HS-27A (cell line): ENCODE measurements around the gene PKP3.

Experiments used
- DNase-seq: peaks from one replicate; pipeline ENCODE4 v3.0.0-alpha.2; 2012; ENCODE audit warnings: low read depth, missing footprints

PKP3 gene

DNA sequence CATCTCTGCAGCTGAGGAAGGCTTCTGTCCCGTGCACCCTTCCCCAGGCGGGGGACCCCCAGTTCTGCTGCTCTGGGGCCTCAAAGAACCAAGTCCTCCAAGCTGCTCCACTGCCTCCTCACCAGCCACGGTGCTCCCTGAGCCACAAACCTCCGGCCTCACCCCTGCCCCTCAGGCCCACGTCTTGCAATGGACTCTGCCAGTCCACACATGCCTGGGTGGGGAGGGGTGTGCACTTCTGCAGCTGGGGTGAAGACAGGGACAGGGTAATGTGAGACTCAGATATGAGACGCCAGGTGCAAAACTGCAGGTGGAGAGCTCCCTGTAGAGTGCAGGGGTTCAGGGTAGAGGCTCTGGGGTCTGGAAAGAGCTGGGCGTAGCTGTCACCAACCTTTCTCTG lies 52.9 kb downstream of the PKP3 start:
- DNase-seq, result no peak

DNA sequence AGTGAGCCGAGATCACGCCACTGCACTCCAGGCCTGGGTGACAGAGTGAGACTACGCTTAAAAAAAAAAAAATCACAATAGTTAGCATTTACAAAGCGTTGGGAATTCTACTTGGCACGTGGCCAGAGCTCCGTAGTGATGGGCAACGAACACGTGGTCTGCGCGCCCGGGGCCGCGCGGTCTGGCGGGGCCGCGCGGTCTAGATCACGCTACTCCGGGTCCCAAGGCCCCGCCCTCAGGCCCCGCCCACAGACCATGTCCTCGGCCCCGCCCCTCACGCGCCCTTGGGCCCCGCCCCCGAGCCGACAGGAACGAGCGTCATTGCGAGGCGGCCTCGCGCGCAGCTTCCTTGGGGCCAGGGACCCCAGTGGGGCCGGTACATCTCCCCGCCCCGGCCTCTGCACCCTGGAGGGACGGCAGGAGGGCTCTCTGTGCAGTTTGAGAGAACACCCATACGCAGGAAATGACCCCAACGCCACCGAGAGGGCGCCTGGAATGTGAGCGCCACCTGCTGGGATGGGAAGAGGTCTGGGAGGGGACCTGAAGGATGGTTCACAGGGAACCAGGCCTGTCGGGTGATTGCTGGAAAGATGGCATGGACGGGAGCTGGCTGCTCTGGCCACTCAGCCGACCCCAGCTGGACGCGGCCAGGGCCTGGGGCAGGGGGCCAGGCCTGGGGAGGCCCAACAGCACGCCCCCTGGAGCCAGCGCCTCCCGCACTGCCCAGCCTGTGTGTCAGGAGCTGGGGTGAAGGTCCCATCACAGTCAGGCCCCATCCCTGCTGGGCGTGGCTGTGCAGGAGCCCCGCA lies 54.1 kb downstream of the PKP3 start:
- peak; percentile 85 for DNase-seq

DNA sequence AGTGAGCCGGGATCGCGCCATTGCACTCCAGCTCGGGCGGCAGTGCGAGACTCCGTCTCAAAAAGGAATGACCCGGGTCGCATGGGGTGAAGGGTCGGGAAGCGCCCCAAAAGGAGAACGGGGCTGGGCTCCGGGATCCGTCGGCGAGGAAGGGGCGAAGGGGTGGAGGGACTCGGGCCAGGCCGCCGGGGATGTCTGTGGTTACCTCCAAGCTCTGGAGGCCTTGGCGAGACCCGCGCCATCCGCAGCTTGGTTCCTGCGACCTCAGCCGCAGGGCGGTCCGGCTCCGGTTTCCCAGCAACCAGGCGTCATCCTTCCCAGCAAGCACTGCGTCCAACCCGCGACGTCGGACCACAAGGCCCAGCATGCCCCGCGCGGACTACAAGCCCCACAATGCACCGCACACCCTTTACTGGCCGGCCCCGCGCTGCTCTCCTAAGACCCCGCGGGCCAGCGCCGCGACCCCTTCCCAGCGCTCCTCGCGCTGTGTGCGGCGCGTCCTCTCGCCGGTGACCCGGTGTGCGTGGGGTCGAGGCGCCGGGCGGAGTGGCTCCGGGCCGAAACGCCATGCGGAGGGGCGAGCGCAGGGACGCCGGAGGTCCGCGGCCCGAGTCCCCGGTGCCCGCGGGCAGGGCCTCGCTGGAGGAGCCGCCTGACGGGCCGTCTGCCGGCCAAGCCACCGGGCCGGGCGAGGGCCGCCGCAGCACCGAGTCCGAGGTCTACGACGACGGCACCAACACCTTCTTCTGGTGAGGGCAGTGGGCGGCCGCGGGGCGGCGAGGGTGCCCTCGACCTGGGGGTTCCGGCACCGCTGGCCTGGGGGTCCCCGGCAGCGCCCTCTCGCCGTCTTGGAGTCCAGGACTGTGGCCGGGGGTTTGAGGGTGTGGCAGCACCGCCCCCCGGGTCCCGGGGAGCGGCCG lies 56.1 kb downstream of the PKP3 start, which contains the start of gene PTDSS2:
Gene PTDSS2 (plus strand): TSS at position 391 of the 920 bp plus-strand sequence. CDS start 177 bp downstream, at position 568.
- peak; percentile 77 for DNase-seq

DNA sequence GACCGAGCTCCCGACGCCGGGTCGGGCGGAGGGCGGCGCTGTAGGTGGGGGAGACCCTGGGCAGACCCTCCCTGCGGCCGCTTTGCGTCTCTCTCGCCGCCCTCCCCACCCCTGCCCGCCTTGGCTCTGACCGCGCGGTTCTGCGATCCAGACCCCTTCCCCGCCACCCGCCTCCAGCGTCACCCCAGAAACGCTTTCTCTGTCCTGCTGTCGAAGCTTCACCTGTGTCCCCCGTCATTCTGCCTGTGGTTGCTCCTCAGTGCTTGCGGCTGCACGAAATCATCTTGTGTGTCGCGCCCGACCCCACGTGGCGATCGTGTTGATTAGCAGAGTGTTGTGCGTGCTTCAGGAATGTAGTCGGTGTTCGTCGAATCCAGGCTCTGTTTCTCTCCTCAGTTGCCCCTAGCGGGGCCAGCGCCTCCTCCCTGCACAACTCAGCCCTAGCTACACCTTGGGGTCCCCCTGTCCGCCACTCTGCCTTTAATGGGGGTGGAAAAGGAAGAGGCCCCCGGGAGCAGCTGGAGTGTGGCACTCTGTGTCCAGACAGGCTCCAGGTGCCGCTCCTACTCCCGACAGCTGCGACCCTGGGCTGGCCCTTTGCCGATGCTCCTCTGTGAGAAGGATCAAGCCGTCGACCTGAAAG lies 56.9 kb downstream of the PKP3 start:
- peak; percentile 23 for DNase-seq

DNA sequence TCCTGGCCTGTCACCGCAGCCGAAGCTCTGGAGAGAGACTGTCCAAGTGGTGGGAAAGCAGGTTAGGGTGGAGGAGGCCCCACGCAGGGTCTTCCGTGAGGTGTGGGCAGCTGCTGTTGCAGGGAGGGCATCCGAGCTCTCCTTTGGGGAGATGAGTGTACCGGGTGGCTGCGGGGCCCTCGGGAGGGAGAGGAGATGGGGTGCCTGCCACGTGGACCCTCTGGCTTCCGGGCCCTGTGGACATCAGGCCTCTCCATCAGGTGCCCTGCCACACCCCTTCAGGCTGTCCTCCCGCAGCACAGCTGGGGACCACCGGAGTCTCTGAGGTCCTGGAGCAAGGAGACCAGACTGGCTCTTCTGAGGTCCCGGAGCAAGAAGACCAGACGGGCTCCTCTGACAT lies 57.7 kb downstream of the PKP3 start:
- DNase-seq, result no peak

DNA sequence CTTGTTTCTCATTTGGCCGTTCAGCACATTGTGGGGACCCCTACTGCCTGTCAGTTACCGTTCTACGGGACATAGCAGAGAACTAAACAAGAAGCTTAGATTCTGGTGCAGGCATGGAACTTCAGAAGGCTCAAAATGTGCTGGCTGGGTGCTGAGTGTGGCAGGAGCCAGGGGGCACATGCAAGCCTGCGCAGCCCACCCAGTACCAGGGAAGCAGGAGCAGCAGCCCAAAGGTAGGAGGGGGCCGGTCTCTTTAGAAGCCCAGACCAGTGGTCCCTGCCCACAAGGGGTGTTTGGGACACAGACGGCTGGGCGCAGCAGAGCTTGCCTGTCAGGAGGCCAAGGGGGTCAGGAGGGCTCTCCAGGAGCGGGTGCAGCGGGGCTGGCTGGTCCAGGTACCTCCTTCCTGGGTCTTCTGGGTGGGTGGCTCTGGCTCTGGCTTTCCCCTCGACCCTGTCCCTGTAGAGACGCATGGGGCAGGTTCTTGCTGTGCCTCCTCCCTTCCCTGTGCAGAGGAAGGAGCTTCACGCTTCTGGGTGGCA lies 58.3 kb downstream of the PKP3 start:
- no peak for DNase-seq

DNA sequence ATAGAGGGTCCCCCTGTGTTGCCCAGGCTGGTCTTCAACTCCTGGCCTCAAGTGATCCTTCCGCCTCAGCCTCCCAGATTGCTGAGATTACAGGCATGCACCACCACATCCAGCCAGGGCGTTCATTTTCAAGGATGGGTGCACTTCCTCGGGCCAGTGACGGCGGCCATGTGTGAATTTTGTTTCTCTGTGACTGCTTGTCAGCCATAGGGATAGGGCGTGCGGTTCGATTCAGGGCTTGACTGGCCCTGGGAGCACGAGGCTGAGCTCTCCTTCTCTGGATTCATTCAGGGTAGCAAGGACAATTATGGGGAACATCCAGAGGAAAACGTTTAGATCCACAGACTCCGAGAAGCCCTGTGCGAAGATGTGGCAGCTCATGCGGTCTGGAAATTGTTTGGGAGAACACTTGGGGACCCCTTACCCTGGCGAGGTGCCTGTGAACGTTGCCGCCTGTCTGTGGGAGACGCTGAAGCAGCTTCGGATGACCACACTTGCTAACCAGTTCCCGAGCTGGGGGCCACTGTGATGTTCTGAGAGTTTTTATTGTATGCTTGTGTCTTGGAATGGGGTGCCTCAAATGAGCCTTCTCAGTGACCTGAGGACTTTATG lies 59.0 kb downstream of the PKP3 start:
- DNase-seq, result no peak

DNA sequence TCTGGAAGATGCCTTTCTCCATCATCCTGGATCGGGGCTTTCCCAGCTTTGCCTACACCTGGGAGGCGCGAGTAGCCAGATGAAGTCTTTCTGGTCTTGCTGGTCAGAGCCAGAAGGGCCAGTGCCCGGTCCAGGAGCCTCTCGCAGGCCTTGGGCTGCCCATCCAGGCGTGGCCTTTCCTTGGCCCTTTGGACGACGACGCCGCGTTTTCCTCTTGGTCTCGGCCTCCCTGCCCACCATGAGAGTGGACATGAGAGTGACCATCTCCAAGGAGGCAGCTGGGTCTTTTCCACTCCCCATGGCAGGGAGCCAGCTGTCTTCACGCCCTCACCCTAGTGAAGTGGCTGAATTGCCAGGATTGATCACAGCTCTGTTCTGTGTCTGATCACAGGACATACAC lies 59.6 kb downstream of the PKP3 start:
- no peak for DNase-seq

DNA sequence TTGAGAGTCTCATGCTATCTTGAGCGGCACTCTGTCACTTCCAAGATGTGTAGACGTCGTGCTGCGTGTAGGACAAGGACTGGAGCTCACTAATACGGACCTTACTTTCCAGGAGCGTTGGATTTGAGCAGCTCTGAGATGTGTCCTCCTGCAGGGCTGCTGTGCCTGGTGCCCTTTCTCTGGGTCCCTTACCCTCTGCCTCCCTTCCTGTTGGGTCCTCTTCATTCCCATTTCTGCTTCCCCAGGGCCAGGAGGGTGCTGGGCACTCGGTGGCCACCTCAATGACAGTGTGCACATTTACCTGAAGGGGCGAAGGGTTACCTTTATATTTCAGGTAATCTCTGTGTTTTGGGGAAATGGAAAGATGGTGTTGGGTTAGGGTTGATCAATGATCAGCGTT lies 60.0 kb downstream of the PKP3 start:
- no peak for DNase-seq
